ENCODE measurements around the gene AKAP12.

DNA sequence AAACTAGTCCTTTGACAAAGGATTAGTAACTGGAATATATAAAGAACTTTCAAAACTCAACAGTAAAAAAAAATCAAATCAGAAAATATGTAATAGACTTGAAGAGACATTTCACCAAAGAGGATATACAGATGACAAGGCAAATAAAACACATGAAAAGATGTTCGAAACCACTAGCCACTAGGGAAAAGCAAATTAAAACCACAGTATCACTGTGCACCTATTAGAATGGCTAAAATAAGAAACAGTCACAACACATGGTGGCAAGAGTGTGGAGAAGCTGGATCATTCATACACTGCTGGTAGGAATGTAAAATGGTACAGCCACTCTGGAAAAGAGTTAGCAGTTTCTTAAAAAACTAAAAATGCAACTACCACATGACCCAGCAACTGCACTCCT lies 136.7 kb downstream of the AKAP12 start:
- TF ChIP-seq TAF1 (IDR thresholded peaks at IDR 0.05; ENCODE audit: borderline replicate concordance, insufficient read depth, low read length) = no peak
- no peak for TF ChIP-seq POLR2AphosphoS5 (IDR thresholded peaks at IDR 0.05; ENCODE audit: low read depth, low read length)

Measured in PFSK-1 (cell line).